Urinary bladder (tissue), 4 donors: Measurements from ENCODE around the gene SYN1. TPM values are rescaled to one million over a fixed set of nuclear protein-coding genes. Genes with fewer than 3 reads are reported as not detected.

Source experiments
- DNase-seq: peaks from one replicate; pipeline ENCODE4 v3.0.0-alpha.2; 2015; ENCODE audit errors: extremely low spot score
- H3K27ac ChIP-seq: one replicate; pipeline ENCODE4 v1.5.1; 2013; ENCODE audit warnings: low read depth, mild to moderate bottlenecking, moderate library complexity
- H3K36me3 ChIP-seq: one replicate; pipeline ENCODE4 v1.6.1; 2013; ENCODE audit warnings: mild to moderate bottlenecking, moderate library complexity; ENCODE audit not compliant: insufficient read depth
- H3K4me1 ChIP-seq: one replicate; pipeline ENCODE4 v1.6.1; 2013; ENCODE audit warnings: mild to moderate bottlenecking, moderate library complexity; ENCODE audit not compliant: insufficient read depth
- H3K4me3 ChIP-seq: one replicate; pipeline ENCODE4 v1.5.1; 2013; ENCODE audit warnings: low read depth, low read length
- WGBS: extraction: QIAGEN DNeasy Blood & Tissue Kit; methylation state at CpG from one replicate; pipeline ENCODE4 v1.1.7; 2013; 5-methylcytosine and 5-hydroxymethylcytosine counted together
- polyA plus RNA-seq: library from polyadenylated mRNA; stranded (reverse); fragments of 200-250 nt; gene quantifications from one replicate; pipeline ENCODE4 v1.2.3, GENCODE V29; 2013
- total RNA-seq: library from RNA; depleted of rRNA; stranded (reverse); fragments of >200 nt; gene quantifications from one replicate; pipeline ENCODE4 v1.2.3, GENCODE V29; 2014
- donor health status: healthy with polysubstance abuse.
- donor health status: healthy.

The SYN1 gene
- total and polyA plus RNA-seq, 2 donors: 0.63 to 2.0 TPM

DNA sequence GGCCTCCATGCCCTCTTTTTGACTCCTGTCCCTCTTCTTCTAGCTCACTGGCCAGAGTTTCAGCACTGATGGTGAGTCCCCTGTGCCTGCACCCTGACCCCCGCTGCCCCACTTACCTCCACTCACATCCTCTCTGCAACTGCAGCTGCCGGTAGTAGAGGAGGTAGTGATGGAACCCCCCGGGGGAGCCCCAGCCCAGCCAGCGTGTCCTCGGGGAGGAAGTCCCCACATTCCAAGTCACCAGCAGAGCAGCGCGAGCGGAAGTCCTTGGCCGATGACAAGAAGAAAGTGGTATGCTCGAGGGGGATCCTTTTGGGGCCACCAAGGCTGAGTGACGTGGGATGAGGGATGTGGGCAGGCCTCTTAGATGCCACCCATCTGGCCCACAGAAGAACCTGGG is 52.8 kb downstream of the SYN1 start:
- H3K27ac ChIP-seq: no peak overlapping the region
- H3K4me1 ChIP-seq: no peaks in the 10 kb centered on the region
- 88% methylated on average over 11 of the region's 11 CpGs for WGBS
- H3K36me3 ChIP-seq: peaks cover 2% of the 10 kb centered on the region
- no peak overlapping the region for H3K4me3 ChIP-seq
- no peak for DNase-seq

DNA sequence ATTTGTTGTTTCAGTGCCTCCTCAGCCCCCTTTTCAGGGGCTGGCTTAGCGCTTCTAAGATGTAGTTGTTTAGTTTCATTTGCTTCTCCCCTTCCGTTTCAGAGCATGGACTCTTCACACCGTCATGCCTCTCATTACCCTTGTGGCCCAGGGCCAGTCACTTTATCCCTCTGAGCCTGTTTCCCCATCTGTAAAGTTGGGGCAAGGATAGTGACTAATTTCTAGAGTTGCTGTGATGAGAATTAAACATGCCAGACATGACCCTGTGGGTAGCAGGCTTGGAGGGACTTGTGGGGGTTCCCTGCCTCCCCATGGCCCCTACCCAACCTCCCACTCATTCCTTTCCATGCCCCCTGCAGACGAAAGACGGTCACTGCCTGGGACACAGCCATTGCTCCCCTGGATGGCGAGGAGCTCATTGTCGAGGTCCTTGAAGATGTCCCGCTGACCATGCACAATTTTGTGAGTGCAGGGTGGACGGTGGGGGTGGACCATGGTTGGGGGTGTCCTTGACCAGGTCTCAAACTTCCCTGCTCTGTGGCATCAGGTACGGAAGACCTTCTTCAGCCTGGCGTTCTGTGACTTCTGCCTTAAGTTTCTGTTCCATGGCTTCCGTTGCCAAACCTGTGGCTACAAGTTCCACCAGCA is 55.1 kb downstream of the SYN1 start:
- WGBS: 79% methylated on average over 12 of the region's 12 CpGs
- H3K4me3 ChIP-seq: no peak overlapping the region
- H3K36me3 ChIP-seq: peaks cover 2% of the 10 kb centered on the region
- H3K27ac ChIP-seq: no peak overlapping the region
- no peaks in the 10 kb centered on the region for H3K4me1 ChIP-seq
- no peak for DNase-seq

DNA sequence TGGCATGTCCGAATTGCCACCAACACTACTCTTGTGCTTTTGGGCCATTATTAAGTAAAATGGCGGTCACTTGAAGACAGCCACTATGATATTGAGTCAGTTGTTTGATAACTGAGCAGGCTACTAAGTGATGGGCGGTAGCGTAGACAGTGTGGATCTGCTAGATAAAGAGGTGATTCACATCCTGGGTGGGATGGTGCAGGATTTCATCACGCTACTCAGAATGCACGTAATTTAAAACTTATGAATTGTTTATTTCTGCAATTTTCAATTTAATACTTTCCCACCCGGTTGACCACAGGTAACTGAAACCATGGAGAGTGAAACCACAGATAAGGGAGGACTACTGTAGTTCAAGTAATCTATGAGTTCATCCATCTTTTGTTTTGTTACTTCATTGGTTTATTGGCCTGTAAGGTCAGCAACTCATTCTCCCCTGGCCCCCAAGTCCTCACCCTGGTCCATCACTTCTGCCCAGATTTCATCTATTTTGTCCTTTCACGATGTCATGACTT is 55.8 kb downstream of the SYN1 start:
- Histone ChIP-seq H3K36me3 (peaks cover 2% of the 10 kb centered on the region), H3K4me1 (no peaks in the 10 kb centered on the region), H3K4me3 (no peak overlapping the region), H3K27ac (no peak overlapping the region)
- no peak for DNase-seq
- WGBS: 78% methylated on average over 8 of the region's 8 CpGs

DNA sequence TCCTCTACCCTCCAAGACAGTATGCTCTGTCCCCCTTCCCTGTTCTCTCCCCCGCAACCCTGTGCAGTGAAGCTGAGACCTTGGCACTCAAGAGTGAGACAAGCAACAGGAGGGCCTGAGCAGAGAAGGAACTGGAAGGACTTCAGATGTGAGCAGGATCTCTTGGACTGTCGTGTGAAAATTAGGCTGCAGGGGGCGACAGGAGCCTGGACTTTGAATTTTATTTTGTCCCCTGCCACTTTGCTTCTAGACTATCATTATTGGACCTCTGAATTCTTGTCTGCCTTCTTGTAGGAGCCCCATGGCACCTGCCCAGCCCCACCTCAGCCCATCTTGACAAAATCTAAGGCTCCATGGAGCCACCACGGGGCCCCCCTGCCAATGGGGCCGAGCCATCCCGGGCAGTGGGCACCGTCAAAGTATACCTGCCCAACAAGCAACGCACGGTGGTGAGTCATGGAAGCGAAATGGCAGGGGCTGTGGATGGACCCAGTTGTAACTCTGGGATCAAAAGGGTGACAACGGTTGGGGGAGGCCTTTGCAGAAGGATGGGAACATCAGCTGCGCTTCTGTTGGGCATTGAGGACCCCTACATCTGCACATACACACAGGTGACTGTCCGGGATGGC is 56.9 kb downstream of the SYN1 start:
- Histone ChIP-seq H3K36me3 (peaks cover 2% of the 10 kb centered on the region), H3K27ac (no peak overlapping the region), H3K4me1 (no peaks in the 10 kb centered on the region), H3K4me3 (no peak overlapping the region)
- WGBS: 80% methylated on average over 13 of the region's 13 CpGs
- no peak for DNase-seq

DNA sequence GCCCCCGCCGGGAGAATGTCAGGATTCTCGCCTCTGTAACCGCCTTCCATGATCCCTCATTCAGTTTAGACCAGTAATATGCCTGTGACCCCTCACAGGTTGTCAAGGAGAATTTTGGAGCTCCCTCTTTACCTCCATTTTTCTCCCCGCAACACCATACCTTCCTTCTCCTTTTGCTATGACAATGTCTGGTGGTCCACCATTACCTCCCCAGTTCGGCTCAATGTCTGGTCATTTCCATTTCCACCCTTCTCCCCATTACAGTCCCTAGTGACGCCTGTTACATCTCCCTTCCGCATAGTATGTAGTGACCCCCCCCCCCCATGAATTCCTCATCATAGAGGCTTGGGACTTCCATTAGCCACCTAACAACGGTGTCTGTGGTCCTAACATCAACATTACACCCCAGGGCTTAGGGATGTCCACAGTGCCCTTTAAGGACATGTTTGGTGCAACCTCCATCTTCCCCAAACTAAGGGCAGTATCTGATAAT is 58.0 kb downstream of the SYN1 start:
- H3K36me3 ChIP-seq: peaks cover 2% of the 10 kb centered on the region
- no peaks in the 10 kb centered on the region for H3K4me1 ChIP-seq
- no peak for DNase-seq
- peak overlapping the region; percentile 56 for H3K4me3 ChIP-seq
- no peak overlapping the region for H3K27ac ChIP-seq
- 8% methylated on average over 9 of the region's 9 CpGs for WGBS

DNA sequence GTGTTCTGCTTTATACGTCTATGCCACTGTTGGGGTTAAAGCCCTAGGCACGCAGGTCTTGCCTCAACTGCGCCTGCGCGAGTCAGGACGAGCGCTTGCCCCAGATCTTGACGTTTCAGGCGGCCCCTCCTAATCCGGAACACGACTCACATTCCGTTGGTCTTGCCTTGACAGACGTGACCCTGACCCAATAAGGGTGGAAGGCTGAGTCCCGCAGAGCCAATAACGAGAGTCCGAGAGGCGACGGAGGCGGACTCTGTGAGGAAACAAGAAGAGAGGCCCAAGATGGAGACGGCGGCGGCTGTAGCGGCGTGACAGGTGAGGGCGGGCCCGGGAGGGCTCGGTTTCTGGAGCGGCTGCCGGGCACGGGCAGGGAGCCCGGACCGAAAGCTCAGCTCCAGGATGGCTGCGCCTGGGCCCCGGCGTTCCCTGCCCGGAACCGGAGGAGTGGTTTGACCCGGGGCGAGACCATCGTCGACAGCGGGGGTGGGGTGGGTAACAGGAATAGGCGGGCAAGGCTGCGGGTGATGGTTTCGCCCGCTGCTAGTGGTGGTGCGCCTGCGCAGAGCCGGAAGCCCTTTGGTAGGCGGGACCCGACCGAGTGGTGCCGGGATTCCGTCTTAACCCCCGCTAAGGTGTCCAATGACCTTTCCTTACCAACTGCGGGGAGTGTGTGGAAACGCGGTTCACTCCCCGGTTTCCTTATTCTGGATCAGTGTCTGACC is 58.6 kb downstream of the SYN1 start, which contains the start of gene ARAF:
TSS of gene ARAF (plus strand) at position 272 of the 725 bp plus-strand sequence. CDS start 1,763 bp downstream, outside the sequence.
- H3K36me3 ChIP-seq: peaks cover 2% of the 10 kb centered on the region
- peak; percentile 98 for DNase-seq
- H3K4me3 ChIP-seq: peak within 1 kb of the TSS; percentile 56
- no peaks in the 10 kb centered on the region for H3K4me1 ChIP-seq
- WGBS: under 1% methylated on average over 59 of the region's 59 CpGs
- peak within 1 kb of the TSS; percentile 97 for H3K27ac ChIP-seq

DNA sequence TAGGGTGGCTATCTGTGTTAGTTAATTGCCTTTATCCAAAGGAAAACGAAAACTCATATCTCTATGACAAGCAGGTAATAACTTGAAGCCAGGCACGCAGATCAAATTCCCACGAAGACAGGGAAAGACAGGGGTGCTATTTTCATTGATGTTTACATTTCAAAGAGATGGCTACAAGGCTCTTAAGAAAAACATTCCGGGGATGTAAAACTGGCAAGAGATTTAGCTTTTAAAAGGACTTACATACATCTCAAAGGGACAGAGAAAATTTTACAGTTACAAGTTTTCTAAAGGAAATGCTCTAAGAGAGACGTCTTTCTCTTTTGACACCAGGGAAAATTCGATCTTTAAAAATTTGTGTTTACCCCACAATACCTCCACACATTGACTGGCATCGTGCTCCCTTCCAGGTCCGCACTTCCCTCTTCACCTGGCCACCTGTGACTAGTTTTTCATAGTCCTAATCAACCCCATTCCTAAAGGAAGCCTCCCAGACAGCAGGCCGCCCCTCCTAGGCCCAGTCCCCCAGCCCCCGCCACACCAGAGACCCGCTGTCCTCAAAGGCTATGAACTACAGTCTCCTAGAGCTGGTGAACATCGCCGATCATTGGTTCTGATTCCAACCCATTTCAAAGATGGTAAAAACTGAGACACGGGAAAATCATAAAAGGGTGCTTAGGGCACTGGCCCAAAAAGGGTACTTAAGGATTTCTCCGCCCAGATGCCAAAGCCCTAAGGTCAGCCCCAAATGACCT is 59.3 kb downstream of the SYN1 start:
- WGBS: 11% methylated on average over 15 of the region's 15 CpGs
- Histone ChIP-seq H3K4me1 (no peaks in the 10 kb centered on the region), H3K36me3 (peaks cover 2% of the 10 kb centered on the region), H3K4me3 (peak overlapping the region; percentile 14), H3K27ac (peak overlapping the region; percentile 82)
- DNase-seq: no peak

DNA sequence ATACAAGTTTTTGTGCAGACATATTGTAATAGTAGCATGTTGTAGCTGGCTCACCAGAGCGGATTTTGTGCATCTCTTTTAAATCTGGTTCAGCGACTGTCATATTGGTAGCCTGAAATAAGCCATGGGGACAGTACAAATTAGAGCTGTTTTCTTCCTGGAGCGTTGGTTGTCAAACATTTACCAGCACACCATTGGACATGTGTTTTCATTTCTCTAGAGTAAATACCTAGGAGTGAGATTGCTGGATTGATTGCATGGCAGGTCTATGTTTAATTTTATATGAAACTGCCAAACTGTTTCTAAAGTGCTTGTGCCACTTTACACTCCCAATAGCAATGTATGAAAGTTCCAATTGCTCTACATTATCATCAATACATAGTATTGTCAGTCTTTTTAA is 61.2 kb downstream of the SYN1 start:
- 85% methylated on average over 3 of the region's 3 CpGs for WGBS
- DNase-seq: no peak

DNA sequence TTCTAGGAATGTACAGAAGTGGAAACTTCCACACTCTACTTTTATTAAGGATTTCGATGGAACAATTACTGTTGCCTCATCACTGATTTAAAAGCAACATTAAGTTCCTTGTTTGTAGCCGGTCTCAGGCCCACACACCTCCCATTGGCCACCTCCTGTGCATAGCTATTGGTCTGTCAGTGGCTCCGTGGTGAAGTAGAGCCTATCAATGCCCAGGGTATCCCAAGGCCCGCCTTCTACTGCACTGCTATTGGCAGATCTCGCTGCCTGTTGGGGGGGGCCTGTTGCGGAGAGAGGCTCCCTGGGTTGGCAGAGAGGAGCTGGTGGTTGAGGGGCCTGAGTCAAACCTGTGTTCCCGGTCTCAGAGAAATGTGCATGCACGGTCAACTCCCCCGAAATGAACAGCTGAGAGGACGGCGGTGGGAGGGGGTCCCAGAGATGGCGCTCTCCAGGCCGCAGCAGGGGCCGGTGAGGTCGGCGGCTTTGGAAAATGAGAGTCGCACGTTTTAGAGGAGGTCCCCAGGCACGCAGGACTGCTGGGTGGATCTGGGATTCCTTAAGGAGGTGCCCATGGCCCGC is 63.5 kb downstream of the SYN1 start:
- Histone ChIP-seq H3K4me1 (no peaks in the 10 kb centered on the region), H3K27ac (peak overlapping the region; percentile 89), H3K4me3 (peak overlapping the region; percentile 31), H3K36me3 (no peaks in the 10 kb centered on the region)
- DNase-seq: peak; percentile 84
- under 1% methylated on average over 20 of the region's 20 CpGs for WGBS

More for the DNA sequence above, 61.2 kb downstream of the SYN1 start:
- no peaks in the 10 kb centered on the region for H3K4me1 ChIP-seq
- peaks cover 2% of the 10 kb centered on the region for H3K36me3 ChIP-seq
- no peak overlapping the region for H3K27ac ChIP-seq
- H3K4me3 ChIP-seq: no peak overlapping the region

DNA sequence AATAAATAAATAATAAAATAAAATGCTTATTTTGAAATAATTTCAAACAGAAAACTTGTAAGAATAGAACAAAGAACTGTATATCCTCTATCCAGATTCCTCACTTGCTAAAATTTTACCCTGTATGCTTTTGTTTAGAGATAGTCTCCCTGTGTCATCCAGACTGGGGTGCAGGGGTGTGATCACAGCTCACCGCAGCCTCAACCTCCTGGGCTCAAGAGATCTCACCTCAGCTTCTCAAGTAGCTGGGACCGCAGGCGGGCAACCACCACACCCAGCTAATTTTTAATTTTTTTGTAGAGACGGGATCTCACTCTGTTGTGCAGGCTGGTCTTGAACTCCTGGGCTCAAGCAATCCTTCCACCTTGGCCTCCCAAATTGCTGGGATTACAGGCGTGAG is 76.2 kb downstream of the SYN1 start:
- no peak for DNase-seq
- no peaks in the 10 kb centered on the region for H3K4me1 ChIP-seq
- no peaks in the 10 kb centered on the region for H3K36me3 ChIP-seq
- 94% methylated on average over 5 of the region's 5 CpGs for WGBS
- H3K4me3 ChIP-seq: no peak overlapping the region
- no peak overlapping the region for H3K27ac ChIP-seq

DNA sequence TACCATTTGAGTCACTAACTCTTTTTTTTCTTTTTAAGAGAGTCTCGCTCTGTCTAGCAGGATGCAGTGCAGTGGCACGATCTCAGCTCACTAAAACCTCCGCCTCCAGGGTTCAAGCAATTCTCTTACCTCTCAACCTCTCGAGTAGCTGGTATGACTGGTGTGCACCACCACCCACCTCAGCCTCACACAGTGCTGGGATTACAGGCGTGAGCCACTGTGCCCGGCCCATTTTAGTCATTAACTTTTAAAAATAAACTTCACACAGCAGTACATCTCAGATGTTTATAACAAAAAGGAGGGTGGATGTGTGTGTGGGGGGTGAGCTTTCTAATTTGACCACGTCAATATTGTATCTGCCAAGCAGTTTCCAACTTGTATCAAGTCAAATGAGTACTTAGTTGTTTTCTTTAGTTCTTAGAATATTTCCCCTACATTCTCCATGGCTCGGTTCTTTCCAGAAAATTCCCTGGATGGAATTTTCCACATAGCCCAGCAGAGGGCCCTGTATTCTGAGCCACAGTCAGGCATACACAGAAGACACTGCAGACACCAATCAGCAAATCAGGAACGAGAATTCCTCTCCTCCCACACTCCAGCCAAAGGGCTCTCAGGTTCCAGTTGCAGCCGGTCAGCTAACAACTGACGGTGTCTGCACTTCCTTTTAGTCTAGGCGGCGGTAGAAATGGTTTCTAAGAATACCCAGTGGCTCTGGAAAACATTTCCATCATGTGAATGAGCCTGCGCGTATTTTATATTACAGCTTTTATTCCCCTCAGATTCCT is 78.7 kb downstream of the SYN1 start:
- WGBS: 17% methylated on average over 15 of the region's 15 CpGs
- Histone ChIP-seq H3K36me3 (no peaks in the 10 kb centered on the region), H3K4me1 (no peaks in the 10 kb centered on the region), H3K27ac (no peak overlapping the region), H3K4me3 (no peak overlapping the region)
- DNase-seq: peak; percentile 75

DNA sequence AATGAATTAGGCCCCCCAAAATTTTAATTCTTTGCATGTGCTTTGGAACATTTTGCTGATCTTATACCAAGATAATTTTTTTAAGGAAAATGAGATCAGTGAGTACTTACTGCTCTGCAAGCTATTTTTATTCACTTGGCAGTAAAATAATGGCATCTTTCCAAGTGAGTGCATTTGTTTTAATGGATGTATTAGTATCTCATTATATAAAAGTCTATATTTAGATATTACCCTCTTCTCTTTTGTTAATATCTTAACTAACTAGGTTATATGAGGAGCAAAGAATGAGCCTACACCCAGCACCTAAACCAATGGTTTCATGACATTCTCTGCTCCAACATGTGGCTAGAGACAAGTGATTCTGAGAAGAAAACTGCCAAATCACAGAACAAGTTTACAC is 79.8 kb downstream of the SYN1 start:
- peak; percentile 37 for DNase-seq
- Histone ChIP-seq H3K4me3 (no peak overlapping the region), H3K36me3 (no peaks in the 10 kb centered on the region), H3K4me1 (no peaks in the 10 kb centered on the region), H3K27ac (no peak overlapping the region)
